Left lung (tissue), 10 donors: ENCODE measurements around the gene TEF. TPM values are rescaled to one million over a fixed set of nuclear protein-coding genes. Genes with fewer than 3 reads are reported as not detected.

Experiments
- ATAC-seq: fragments of 200-7000 bp; cut with Tn5 transposase; one replicate; pipeline ENCODE4 v1.9.1; 2020; ENCODE audit warnings: moderate library complexity
- DNase-seq, 4 donors: peaks; one replicate each; pipeline ENCODE4 v3.0.0-alpha.2; 2013 to 2020
- H3K27ac ChIP-seq, 2 donors: fragments of 200-600 bp; sonication (generic) in 1 of 2; one replicate each; pipeline versions ENCODE4 v1.5.0 to v1.8.0; 2020 to 2021
- H3K27me3 ChIP-seq, 2 donors: fragments of 200-600 bp; sonication (generic) in 1 of 2; one replicate each; pipeline versions ENCODE4 v1.5.0 to v1.8.0; 2020 to 2021
- H3K36me3 ChIP-seq, 2 donors: fragments of 200-600 bp; sonication (generic) in 1 of 2; one replicate each; pipeline versions ENCODE4 v1.5.0 to v1.8.0; 2020 to 2021
- H3K4me1 ChIP-seq, 2 donors: fragments of 200-600 bp; one replicate each; pipeline ENCODE4 v1.8.0; 2021
- H3K4me3 ChIP-seq, 2 donors: fragments of 200-600 bp; sonication (generic) in 1 of 2; one replicate each; pipeline versions ENCODE4 v1.5.0 to v1.8.0; 2020 to 2021; ENCODE audit warnings: mild to moderate bottlenecking in 1 of 2
- H3K9me3 ChIP-seq, 2 donors: fragments of 200-600 bp; sonication (generic) in 1 of 2; one replicate each; pipeline versions ENCODE4 v1.5.0 to v1.8.0; 2020 to 2021
- intact Hi-C, 2 donors: fragments of 100-400 bp; cut with DNase I; formaldehyde crosslinking; loops; one replicate each; pipeline versions ENCODE4 v1.11.2 to v1.14.2; 2022
- polyA plus RNA-seq, 6 donors: library from polyadenylated mRNA; unstranded; fragments of 120-200 nt; gene quantifications; one replicate each; pipeline ENCODE4 v1.2.1, GENCODE V29; 2013; ENCODE audit not compliant: insufficient read length in 6 of 6
- total RNA-seq, 2 donors: library from RNA; stranded (reverse); fragmentation: NEBNext Ultra II Directional; extraction: Animal tissue kit (Norgen Biotek cat#: 25700); gene quantifications; one replicate each; pipeline ENCODE4 v1.2.1, GENCODE V29; 2021
- TF ChIP-seq, protein P1 (sequence below), 2 donors: fragments of 200-600 bp; sonication (generic) in 1 of 2; IDR thresholded peaks; one replicate each; pipeline versions ENCODE4 v1.5.0 to v1.8.0; 2021; ENCODE audit warnings: antibody characterized with exemption in 2 of 2
- donor health status: DM: no; HTN: yes; CAD: no.
- donor health status: DM: no; HTN: no; CAD: no.

The TEF gene
- total and polyA plus RNA-seq, 8 donors = 10.2 to 17.3 (median 12.1) TPM

- TF ChIP-seq, protein P1, sequence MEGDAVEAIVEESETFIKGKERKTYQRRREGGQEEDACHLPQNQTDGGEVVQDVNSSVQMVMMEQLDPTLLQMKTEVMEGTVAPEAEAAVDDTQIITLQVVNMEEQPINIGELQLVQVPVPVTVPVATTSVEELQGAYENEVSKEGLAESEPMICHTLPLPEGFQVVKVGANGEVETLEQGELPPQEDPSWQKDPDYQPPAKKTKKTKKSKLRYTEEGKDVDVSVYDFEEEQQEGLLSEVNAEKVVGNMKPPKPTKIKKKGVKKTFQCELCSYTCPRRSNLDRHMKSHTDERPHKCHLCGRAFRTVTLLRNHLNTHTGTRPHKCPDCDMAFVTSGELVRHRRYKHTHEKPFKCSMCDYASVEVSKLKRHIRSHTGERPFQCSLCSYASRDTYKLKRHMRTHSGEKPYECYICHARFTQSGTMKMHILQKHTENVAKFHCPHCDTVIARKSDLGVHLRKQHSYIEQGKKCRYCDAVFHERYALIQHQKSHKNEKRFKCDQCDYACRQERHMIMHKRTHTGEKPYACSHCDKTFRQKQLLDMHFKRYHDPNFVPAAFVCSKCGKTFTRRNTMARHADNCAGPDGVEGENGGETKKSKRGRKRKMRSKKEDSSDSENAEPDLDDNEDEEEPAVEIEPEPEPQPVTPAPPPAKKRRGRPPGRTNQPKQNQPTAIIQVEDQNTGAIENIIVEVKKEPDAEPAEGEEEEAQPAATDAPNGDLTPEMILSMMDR (IDR thresholded peaks at IDR 0.05) = no peak
- Histone ChIP-seq H3K4me1 (peaks cover 7 to 36% of the 10 kb centered on the region in 2 donors), H3K27ac (no peak overlapping the region), H3K9me3 (no peaks in the 10 kb centered on the region), H3K36me3 (peaks cover 0 to 33% of the 10 kb centered on the region in 2 donors), H3K27me3 (no peaks in the 10 kb centered on the region), H3K4me3 (no peak overlapping the region)
- DNase-seq = no peak
- no peak for ATAC-seq
- intact Hi-C loops = no loop called here
These were observed 60.6 kb downstream of the TEF start for GRCh38 chr22:41442240-41442792.

DNA sequence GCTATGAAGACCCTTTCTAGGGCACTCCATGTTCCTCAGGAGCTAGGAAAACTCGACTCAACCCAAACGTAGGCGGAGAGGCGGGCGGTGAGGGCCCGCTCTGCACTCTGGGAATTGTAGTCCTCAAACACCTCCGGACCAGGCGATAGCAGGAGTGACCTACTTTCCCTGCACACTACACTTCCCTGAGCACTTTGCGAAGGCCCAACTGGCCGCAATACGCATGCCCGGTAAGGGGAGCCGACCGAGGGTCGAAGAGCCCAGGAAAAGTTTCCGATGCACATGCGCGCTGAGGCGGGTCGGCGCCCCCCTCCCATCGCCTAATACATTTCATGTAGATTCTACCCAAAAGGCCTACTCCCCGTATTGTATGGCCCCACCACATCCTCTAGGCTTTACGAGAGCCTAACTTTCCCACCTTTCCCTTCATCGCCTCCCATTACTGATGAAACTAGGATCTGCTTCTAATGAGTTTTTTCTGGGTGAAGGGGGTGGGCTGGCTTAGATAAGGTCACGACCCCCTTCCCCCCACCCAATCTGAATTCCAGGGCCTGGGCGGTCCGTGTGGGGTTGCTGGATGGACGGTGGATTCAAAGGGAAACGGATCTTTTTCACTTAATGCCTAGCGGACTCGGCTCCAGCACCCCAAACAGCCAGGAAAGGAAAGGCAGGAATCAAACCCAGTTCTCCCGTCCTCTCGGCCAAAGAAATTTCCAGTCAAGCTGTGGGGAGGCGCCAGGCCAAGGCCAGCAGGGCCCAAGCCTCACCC, 62.8 kb downstream of the TEF start:
- TF ChIP-seq, protein P1 (IDR thresholded peaks at IDR 0.05) = no peak
- Histone ChIP-seq H3K9me3 (no peaks in the 10 kb centered on the region), H3K27ac (peak overlapping the region; percentile 99), H3K36me3 (peaks cover 0 to 26% of the 10 kb centered on the region in 2 donors), H3K4me1 (peaks cover 7 to 35% of the 10 kb centered on the region in 2 donors), H3K27me3 (no peaks in the 10 kb centered on the region), H3K4me3 (peak overlapping the region; percentile 95 to 98)
- intact Hi-C loops = no loop called here
- DNase-seq = peak; percentile 95 to 99 (median 96)
- ATAC-seq = peak; percentile 65

- intact Hi-C loops = no loop called here
- Histone ChIP-seq H3K4me1 (peaks cover 7 to 31% of the 10 kb centered on the region in 2 donors), H3K4me3 (peak overlapping the region; percentile 95 to 98), H3K27me3 (no peaks in the 10 kb centered on the region), H3K9me3 (no peaks in the 10 kb centered on the region), H3K27ac (peak overlapping the region; percentile 99), H3K36me3 (peaks cover 0 to 21% of the 10 kb centered on the region in 2 donors)
- TF ChIP-seq, protein P1 (IDR thresholded peaks at IDR 0.05) = no peak
- peak in 2 of 4 donors; percentile 21 to 28 for DNase-seq
- ATAC-seq = no peak
These were observed 63.7 kb downstream of the TEF start for GRCh38 chr22:41445129-41446056.

DNA sequence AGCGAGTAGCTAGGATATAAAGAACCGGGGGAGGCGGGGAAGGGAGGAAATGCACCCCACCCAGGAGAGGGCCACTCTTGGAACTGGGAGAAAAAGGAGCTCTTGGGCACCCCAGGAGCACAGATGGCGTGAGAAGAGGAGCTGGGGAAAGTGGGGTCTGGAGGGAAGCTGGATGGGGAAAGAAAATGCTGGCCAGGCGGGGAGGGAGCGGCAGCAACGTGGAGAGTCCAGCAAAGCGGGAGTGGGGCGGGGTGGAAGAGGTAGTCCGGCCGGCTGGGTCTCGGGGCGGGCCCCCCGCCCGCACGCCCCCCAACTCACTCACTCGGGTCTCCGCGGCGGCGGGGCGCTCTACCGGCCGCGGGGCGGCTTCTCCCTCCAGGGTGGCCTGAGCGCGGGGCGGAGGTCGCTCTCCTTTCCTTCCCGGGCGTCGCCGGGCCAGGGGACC, 64.3 kb downstream of the TEF start:
- TF ChIP-seq, protein P1 (IDR thresholded peaks at IDR 0.05) = no peak
- DNase-seq = peak in 3 of 4 donors; percentile 23 to 88 (median 46)
- H3K4me1 ChIP-seq = peaks cover 7 to 31% of the 10 kb centered on the region in 2 donors
- H3K27ac ChIP-seq = peak overlapping the region; percentile 99
- H3K36me3 ChIP-seq = peaks cover 0 to 14% of the 10 kb centered on the region in 2 donors
- ATAC-seq = no peak
- intact Hi-C loops = no loop called here
- H3K9me3 ChIP-seq = no peaks in the 10 kb centered on the region
- H3K4me3 ChIP-seq = peak overlapping the region; percentile 95 to 98
- no peaks in the 10 kb centered on the region for H3K27me3 ChIP-seq
